Stimulated activated CD4-positive, alpha-beta T cell treated with anti-CD3 and anti-CD28 coated beads, Interleukin-4, amount 100 ng/mL, for 1 hour (primary cell): Measurements from ENCODE around the gene MAGEB10.
"Not testable (repeated sequence)": the region's sequence is repeated elsewhere in the genome, so short reads cannot be mapped to it uniquely, and the experiment has no call there.

Source experiments
- DNase-seq: peaks from one replicate; pipeline ENCODE4 v3.0.0-alpha.2; 2020

MAGEB10 gene

GRCh38 chrX:27807690-27808089 is at the start of gene MAGEB10:
Gene MAGEB10, plus strand, starts transcription at chrX:27807990. Its CDS starts 13,317 bp downstream, at chrX:27821307.
- no peak for DNase-seq

- DNase-seq: no peak
Measured at GRCh38 chrX:27765718-27766117, 42.1 kb upstream of the MAGEB10 start.

- no peak for DNase-seq
Measured at GRCh38 chrX:27767387-27767786, 40.4 kb upstream of the MAGEB10 start.

- DNase-seq: no peak
Measured at GRCh38 chrX:27775984-27776383, 31.8 kb upstream of the MAGEB10 start.

- DNase-seq: no peak
Measured at GRCh38 chrX:27796640-27797257, 11.0 kb upstream of the MAGEB10 start.

- DNase-seq: no peak
Measured at GRCh38 chrX:27797575-27797974, 10.2 kb upstream of the MAGEB10 start.

- DNase-seq: no peak
Measured at GRCh38 chrX:27808226-27808625, 436 bp downstream of the MAGEB10 start.

GRCh38 chrX:27808991-27809859 is 1.4 kb downstream of the MAGEB10 start:
- DNase-seq: not testable (repeated sequence)

- DNase-seq: no peak
Measured at GRCh38 chrX:27815209-27815608, 7.4 kb downstream of the MAGEB10 start.

GRCh38 chrX:27823812-27824211 is 16.0 kb downstream of the MAGEB10 start:
- no peak for DNase-seq

- DNase-seq: no peak
Measured at GRCh38 chrX:27838185-27838584, 30.4 kb downstream of the MAGEB10 start.

GRCh38 chrX:27840881-27841280 is 33.1 kb downstream of the MAGEB10 start:
- DNase-seq: no peak

GRCh38 chrX:27842859-27843258 is 35.1 kb downstream of the MAGEB10 start:
- DNase-seq: no peak

GRCh38 chrX:27860337-27860736 is 52.5 kb downstream of the MAGEB10 start:
- no peak for DNase-seq

- no peak for DNase-seq
Measured at GRCh38 chrX:27863809-27864208, 56.0 kb downstream of the MAGEB10 start.
